Suppressor macrophage treated with lipopolysaccharide for 4 hours (primary cell): ENCODE results near the gene STIM2.
A peak's percentile ranks its signal among the peaks of the same experiment; 100 is the strongest.
"Not testable (repeated sequence)": the region's sequence is repeated elsewhere in the genome, so short reads cannot be mapped to it uniquely, and the experiment has no call there.

Experiments
- DNase-seq: peaks from one replicate; pipeline ENCODE4 v3.0.0-alpha.2; 2020

Gene STIM2

DNA sequence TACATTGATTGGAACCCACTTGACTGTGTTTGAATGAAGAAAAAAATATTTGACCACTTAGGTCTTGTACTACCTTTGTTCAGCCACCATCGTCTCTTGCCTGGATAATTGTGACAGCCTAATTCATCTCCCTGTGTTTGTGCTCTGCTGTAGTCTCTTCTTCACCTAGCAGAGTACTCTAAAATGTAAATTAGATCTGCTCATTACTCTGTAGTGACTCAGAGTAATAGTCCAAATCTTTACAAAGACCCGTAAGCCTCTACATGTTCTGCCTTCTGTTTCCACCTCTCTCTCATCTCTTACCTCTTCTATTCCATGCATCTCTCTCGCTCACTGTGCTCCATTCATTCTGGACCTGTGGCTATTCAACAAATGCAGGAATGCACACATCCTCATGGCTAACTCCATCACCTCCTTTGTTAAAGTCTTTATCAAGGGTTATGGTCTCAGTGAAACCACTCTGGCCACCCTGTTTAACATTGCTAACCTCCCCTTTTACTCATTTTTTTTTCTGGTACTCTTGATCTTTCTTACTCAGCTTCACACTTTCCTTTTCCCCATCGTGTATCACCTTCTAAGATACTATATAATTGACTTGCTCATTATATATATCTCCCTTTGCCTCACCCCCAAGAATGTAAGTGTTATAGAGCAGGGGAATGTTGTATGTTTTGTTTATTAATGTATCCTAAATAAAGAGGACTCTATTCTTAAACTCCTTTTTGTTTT, 98.4 kb downstream of the STIM2 start:
- no peak for DNase-seq

DNA sequence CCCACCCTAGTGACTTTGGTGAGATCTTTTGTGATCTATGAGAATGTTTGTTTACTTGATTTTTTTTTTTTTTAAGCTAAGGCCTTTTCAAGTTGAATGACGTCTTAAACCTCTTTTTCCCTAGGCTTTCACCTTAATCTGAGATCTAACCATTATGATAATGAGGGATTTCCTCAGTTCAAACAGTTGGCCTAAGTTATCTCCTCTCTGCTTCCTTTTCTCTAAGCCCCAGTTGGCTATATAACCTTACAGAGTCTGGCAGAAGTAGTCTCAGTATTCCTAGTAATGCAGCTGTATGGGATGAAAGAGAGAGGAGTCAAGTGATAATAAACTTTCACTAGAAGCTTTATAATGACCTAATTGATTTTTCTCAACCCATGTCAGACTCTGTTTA, 99.0 kb downstream of the STIM2 start:
- no peak for DNase-seq

DNA sequence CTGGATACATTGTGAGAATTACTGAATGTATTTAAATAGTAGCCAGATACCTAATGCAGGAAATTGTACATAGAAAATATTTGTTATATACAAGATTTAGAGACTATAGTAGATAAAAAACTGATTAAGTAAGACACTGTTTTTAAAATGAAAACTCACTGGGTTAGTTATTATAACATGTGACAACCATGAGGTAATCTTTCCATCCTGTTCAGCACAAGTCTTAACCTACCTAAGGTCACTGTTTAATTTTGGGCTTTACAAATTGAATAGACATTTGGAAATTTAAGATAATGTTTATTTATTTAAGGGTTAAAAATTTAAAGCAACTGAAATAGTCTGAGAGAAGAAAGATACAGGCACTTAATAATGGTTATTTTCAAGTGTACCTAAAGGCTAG, 102.1 kb downstream of the STIM2 start:
- DNase-seq, result no peak

DNA sequence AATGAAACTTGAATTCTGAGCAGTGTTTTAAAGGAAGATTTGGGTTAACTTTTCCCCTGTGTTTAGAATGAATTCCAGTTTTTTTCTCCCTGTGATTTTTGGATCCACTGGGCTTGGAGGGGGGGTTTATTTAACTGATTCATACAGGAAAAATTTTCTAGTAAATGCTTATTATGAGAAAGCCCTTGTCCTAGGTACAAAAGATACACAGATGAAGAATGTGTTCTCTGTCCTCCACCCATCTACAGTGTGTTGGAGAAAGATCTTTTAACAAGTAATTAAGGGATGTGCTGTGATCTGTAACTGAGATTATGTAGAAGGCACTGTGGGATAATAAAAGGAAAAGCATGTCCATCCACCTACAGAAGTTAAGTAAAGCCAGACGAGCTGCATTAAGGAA, 103.9 kb downstream of the STIM2 start:
- DNase-seq, result no peak

DNA sequence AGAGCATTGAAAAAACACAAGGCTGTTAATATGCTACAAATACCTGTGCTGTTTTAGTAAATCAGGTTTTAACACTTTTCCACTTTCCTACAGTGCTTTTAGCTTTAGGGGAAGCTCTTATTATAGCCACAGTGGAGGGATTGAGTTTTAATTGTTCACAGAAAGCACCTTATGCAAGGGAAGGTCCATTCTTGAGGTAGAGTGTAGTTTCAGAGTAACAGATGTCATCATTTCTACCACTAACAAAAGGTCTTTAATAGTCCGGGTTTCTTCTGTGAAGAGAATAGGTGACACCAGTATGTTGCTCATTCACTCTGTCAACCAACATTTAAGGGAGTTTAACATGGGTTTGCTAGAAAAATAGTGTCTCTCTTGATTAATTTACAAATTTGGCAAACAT, 104.4 kb downstream of the STIM2 start:
- no peak for DNase-seq

DNA sequence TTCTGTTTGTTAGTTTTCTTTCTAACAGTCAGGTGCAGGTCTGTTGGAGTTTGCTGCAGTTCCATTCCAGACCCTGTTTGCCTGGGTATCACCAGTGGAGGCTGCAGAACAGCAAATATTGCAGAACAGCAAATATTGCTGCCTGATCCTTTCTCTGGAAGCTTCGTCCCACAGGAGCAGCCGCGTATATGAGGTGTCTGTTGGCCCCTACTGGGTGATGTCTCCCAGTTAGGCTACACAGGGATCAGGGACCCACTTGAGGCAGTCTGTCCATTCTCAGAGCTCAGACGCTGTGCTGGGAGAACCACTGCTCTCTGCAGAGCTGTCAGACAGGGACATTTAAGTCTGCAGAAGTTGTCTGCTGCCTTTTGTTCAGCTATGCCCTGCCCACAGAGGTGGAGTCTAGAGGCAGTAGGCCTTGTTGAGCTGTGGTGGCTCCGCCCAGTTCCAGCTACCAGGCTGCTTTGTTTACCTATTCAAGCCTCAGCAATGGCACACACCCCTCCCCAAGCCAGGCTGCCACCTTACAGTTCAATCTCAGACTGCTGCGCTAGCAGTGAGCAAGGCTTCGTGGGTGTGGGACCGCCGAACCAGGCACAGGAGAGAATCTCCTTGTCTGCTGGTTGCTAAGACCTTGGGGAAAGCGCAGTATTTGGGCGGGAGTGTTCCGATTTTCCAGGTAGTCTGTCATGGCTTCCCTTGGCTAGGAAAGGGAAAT, 115.0 kb downstream of the STIM2 start:
- DNase-seq, result not testable (repeated sequence)

DNA sequence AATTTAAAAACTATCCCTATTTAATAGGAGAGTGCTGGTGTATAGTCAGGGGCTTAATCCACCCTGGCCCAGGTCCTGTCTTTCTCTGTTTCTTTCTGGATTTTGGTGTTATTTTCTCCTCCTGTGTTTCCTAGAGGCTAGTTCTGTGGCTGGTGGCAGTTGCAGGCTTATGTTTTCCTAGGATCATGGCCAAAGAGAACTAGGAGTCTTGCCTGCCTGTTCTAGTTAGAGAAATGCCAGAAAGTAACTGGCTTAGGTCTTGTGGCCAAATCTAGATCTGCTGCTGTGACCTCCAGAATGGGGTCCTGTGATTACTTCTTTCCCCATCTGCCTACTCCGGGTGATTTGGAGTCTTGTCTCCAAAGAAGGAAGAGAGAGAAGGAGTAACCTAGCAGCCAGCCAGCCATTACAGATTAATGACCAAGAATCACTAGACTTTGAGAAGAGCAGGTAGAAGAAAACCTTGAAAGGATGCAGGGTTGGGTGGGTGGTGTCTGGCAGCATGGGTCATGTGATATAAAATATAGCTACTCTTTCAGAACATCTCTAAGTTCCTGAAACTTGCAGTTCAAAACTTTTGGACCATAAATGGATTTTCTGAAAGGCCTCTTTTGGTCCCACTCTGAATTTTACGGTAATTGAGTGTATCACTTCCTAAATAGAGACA, 117.9 kb downstream of the STIM2 start:
- no peak for DNase-seq

DNA sequence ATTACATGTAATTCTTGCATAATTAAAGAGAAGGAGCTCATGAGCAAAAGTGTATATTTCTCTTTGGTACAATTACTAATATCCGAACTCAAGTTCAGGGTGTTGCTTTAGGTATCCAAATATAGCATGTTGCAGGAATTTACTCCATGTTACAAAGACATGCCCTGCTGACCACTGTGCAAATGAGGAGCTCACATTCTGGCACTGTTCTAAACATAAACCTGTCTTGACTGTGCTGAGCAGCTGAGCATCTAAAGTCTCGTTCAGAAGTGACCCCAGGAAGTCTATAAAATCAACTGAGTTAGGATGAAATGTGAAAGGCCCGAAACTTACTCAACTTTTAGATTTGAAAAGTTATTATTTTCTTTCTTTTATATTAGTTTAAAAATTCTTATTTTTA, 124.3 kb downstream of the STIM2 start:
- DNase-seq, result no peak

DNA sequence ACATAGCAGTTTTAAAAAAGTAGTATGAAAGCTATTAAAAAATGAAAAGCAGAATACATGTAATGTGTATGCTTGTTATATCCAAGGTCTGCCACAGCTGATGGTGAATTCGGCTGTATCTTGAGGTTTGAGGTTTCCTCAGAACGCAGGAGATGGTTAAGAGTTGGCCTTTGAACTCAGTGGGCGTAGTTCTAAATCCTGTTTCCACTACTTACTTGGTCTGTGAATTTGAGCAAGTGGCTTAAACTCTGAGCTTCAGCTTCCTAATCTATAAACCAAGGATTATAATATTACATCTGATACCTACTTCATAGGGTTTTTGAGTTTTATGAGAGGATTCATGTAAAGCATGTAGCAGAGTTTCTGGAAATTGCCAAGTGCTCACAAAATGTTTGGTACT, 125.2 kb downstream of the STIM2 start:
- no peak for DNase-seq

DNA sequence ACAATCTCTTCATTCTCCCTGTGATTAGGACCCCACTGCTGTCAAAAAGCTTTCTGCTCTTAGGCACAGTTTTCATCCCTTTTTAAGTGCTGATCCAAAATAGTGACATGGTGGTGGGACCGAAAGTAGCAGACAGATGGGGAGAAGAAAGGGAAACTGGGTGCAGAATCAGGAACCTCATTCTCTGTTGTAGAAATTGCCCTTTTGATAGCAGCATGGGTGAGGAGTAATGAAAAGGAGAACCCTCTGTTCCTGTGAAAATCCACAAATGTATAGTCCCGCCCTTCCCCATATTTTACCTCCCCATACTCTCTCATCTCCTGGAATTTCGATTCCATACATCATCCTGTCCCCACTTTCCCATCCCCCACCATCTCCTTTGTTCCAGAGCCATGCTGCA, 126.5 kb downstream of the STIM2 start:
- DNase-seq, result peak; percentile 5

DNA sequence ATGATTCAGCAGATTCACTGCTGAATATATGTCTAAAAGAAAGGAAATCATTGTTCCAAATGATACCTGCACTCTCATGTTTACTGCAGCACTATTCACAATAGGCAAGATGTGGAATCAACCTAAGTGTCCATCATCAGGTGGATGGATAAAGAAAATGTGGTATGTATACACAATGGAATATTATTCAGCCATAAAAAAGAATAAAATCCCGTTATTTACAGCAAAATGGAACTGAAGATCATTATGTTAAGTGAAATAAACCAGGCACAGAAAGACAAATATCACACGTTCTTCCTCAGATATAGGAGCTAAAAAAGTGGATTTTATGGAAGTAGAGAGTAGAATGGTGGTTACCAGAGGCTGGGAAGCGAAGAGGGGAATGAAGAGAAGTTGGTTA, 130.4 kb downstream of the STIM2 start:
- DNase-seq, result no peak

DNA sequence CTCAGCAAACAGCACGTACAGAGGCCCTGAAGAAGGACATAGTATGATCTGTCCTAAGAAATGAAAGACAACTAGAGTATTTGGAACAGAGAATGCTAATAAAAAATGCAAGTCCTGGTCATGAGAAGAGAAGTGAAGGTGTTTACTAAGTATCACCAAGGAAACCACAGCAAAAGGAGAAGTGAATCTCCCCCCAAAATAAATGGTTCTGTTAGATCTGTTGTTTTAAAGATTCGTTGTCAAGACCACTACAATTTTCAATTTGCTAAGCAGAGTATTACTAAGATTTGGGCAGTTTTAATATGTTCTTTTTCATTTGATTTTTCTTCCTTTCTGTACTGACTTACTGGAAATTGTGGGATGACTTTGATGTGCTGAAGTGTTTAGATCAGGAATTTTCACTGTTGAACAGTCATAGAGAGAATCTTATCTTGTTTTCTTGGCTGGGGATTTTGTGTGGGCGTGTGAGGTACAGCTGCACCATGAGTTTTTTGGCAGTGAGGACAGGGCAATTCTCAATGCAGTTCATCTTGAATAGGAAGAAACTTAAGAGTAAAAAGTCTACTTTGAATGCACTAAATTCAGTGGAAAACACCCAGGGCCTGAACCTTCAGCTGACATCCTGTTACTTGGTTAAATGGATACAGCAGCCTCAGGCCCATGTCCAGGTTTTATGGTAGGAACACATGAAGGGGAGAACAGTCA, 132.2 kb downstream of the STIM2 start:
- peak; percentile 15 for DNase-seq

DNA sequence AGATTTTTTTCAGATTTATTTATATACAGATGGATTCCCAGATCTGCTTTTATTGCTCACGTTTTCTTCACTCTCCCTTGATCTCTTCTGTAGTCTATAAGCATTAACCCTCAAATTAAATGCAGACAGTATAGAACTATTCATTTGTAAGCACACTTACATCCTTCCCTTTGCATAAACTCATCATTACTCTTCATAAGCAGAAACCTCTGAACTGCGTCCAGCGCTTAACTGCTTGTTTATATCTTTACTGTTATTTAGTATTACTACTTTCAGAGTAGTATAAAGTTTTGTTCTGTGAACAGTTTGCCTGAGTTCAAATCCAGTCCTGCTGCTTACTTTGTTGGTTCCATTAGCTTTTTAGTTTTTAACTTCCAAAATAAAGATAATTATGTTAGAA, 132.9 kb downstream of the STIM2 start:
- no peak for DNase-seq

DNA sequence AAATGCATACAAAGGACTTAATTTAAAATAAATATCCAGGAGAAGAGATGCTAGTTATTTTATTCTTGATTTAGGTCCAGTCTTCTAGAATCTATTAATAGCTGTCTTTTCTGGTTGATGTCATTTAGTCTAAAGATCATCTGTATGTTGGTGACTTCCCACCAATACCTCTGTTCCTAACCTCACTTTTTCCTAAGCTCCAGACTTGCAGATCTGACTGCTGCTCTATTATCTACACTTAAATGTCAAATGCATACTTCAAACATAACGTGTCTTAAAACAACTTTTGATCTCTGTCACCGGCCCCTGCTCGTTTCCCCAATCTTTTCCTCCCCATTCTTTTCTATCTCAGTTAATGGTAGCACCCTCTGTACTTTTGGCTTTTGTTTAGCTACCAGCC, 133.3 kb downstream of the STIM2 start:
- no peak for DNase-seq

DNA sequence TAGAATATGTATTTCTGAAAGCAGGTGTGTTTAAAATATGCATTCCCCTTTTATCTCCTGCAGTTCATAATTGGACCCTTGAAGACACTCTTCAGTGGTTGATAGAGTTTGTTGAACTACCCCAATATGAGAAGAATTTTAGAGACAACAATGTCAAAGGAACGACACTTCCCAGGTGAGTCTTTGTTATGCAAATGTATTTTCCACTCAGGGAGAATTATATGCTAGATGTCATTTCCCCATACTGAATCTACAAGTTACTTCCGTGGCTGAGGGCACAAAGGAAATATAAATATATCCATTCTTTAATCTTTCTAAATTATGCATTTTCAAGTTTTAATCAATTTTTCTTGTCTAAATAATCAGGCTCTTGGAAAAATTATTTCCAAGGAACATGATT, 134.7 kb downstream of the STIM2 start:
- DNase-seq, result no peak

DNA sequence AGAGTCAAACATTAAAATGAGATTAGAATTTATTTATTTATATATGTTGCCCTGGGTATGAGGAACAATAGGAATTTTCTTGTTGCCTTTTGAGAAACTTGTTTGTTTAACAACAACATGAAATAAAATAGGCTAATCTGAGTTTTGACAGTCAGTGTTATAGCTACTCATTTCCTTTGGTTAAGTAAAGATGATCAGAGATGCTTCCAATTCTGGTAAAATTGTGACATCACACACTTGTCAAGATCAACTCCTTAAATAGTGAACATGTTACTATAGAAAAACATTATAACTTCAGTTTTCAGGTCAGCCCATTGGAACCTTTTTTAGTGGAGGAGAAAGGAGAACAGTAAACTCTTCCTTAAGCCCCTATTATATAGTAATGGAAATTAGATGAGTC, 136.1 kb downstream of the STIM2 start:
- DNase-seq, result no peak

DNA sequence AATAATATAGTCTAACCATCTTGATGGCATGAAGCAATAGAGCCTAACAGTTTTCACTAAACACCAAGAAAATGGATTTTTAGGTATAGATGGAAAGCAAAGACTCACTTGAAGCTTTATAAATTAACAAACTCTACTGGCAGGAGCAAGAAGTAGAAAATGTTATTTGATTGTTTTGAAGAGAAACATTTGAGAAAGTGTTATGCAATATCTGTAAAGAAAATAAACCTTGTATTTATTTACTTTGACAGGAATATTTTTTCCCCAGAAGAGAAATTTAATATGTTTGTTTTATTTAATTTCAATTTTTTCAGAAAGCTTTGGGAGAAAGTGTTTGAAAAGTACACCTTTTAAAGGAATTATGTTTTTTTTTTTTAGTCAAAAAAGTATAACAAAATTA, 139.0 kb downstream of the STIM2 start:
- no peak for DNase-seq

DNA sequence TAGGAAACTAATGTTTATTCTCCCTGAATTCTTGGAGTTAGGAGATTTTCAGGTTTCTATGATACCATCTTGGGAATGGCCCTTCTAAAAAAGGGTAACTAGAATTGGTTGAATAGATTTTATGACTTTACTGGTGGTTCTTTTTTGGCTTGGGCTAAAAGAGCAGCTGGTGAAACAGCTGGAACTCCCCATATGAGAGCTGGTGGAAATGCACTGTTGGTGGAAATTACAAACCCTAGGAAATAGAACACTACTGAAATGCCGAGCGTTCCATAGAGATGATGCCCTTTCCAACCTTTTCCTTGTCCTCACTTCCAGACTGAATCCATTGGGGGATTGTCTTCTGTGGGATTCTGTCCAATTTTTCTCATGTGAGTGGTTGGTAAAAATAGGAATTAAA, 139.5 kb downstream of the STIM2 start:
- DNase-seq, result no peak

DNA sequence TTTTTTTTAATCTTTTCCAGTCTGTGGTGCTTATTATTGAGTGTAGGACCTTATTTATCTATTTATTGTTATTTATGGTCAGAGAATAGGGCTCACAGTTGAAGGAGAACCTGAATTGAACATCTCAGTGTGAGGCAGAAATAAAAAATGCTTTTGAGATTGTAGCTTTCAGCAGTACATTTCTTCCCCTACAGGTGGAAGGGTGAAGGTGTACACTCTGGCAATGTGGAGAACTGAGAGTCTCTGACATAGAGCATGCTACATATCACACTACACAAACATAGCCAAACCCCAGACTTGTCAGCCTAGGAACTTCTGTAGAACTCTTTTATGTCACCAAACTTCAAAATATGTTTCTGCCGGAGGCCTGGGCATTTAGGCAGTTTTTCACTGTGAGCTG, 140.2 kb downstream of the STIM2 start:
- DNase-seq, result no peak

DNA sequence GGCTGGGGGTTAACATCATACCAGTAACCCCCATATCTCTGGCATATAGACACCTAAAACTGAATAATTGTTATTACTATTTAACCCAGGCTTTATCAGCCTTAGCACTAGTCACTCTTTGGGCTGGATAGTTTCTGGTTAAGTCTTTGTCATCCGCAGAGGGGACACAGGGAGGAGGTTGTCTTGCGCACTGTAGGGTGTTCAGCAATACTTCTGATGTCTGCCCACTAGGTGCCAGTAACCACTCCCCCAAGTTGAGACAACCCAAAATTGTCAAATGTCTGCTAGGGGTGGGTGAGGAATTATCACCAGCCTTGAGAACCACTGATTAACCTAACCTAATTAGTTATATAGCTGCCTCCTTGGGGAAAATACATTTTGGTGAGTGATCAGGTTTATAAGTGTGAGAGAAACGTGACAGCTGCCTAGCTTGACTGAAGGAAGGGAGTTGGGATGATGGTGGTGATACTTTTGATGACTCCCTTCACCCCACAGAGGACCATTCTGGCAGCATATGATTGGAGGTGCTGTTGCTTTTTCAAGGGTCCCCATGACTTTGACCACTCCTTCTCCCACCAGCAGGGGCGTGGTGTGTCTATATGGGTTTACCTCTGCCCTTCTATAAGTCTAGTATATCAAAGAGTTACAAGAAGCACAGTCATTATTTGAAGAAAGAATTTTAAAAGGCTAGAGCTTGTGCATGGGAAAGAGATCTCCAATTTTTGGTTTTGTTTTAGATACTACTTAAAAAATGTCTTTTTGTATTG, 140.9 kb downstream of the STIM2 start:
- no peak for DNase-seq

DNA sequence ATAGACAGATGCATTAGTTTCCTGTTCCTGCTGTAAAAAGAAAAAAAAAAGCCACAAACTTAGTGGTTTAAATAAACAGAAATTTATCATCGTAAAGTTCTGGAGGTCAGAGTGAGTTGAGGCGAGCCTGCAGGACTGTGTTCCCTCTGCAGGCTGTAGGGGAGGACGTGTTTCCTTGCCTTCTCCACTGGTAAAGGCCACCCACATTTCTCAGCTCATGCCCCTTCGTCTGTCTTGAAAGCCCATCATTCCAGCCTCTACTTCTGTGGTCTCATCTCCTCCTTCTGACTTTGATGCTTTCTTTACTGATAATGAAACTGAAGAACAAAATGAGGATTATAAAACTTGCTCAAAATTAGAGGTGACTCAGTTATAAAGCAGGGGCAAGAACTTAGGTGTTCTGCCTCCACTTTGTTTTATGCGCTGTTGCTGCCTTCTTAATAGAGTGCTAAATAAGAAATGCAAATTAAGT, 143.0 kb downstream of the STIM2 start:
- DNase-seq, result no peak

DNA sequence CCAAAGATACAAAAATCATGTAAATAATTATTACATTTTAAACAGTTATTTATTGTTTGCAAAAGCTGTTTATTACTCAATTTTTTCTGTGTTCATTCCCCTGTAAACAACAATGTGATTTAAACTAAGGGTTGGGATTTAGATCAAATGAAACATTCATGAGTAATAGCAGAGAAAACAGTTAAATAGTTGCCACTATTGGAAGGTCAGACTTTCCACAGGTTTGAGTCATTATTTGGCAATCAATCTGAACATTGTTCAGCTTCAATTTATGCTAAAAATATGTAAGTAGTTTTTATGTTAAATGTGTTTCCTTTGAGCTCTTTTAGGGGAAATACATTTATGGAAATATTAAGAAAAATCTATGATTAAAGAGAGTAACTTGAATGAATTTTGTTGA, 144.9 kb downstream of the STIM2 start:
- DNase-seq, result peak; percentile 12
